GM12872 (cell line): ENCODE measurements around the gene NAXE.
A peak's percentile ranks its signal among the peaks of the same experiment; 100 is the strongest.

Experiments used
- TF ChIP-seq, protein P1 (sequence below): IDR thresholded peaks from 3 replicates; pipeline ENCODE4 v1.5.1; 2011; ENCODE audit warnings: low read depth, mild to moderate bottlenecking, low read length, moderate library complexity; ENCODE audit not compliant: insufficient read depth

Gene NAXE

DNA sequence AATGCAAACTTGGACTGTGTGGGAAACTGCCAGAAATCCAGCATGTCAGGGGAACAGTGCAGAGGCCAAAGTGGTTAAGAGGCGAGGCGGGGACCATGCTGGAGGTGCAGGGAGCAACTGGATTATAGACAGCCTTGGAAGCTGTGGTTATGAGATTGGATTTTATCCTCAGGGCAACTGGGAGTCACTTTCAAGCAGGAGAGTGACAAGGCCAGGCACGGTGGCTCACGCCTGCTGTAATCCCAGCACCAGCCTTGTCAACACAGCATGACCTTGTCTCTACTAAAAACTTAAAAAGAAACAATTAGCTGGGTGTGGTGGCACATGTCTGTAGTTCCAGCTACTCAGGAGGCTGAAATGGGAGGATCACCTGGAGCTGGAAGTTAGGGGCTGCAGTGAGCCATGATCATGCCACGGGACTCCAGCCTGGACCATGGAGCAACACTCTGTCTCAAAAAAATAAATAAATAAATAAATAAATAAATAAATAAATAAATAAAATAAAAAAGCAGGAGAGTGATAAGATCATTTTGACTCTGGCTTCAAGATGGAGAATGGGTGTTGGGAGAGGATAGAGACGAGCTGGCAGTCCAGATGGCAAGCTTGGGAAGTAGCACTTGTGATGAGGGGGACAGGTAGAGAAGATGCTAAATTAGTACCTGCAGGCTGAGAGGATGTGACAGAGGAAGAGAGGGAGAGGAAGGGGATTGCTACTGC, 31.2 kb downstream of the NAXE start:
- TF ChIP-seq, protein P1, sequence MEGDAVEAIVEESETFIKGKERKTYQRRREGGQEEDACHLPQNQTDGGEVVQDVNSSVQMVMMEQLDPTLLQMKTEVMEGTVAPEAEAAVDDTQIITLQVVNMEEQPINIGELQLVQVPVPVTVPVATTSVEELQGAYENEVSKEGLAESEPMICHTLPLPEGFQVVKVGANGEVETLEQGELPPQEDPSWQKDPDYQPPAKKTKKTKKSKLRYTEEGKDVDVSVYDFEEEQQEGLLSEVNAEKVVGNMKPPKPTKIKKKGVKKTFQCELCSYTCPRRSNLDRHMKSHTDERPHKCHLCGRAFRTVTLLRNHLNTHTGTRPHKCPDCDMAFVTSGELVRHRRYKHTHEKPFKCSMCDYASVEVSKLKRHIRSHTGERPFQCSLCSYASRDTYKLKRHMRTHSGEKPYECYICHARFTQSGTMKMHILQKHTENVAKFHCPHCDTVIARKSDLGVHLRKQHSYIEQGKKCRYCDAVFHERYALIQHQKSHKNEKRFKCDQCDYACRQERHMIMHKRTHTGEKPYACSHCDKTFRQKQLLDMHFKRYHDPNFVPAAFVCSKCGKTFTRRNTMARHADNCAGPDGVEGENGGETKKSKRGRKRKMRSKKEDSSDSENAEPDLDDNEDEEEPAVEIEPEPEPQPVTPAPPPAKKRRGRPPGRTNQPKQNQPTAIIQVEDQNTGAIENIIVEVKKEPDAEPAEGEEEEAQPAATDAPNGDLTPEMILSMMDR: no peak

DNA sequence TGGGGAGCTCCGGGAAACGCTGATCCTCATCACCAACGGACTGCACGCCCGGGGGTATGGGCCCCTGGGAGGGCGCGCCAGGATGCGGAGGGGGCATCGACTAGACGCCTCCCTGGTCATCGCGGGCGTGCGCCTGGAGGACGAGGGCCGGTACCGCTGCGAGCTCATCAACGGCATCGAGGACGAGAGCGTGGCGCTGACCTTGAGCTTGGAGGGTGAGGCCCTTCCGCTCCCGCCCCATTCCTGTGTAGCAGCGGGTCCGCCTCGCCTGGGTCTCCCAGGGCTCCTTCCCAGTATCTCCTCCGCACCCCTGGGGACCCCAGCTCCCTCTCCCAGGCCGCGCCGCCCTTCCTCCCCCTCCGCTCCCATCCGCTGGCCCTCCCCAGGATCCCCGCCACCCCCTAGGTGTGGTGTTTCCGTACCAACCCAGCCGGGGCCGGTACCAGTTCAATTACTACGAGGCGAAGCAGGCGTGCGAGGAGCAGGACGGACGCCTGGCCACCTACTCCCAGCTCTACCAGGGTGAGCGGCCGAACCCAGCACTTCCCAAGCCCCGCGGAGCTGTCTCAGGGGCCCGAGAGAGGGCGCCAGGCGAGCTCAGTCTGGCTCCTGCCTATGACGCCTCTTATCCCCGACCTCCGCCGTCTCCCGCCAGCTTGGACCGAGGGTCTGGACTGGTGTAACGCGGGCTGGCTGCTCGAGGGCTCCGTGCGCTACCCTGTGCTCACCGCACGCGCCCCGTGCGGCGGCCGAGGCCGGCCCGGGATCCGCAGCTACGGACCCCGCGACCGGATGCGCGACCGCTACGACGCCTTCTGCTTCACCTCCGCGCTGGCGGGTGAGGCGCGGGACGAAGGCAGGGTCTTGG, 32.6 kb downstream of the NAXE start:
- TF ChIP-seq, protein P1: peak; percentile 49; the same call in 2 of the 3 replicates

DNA sequence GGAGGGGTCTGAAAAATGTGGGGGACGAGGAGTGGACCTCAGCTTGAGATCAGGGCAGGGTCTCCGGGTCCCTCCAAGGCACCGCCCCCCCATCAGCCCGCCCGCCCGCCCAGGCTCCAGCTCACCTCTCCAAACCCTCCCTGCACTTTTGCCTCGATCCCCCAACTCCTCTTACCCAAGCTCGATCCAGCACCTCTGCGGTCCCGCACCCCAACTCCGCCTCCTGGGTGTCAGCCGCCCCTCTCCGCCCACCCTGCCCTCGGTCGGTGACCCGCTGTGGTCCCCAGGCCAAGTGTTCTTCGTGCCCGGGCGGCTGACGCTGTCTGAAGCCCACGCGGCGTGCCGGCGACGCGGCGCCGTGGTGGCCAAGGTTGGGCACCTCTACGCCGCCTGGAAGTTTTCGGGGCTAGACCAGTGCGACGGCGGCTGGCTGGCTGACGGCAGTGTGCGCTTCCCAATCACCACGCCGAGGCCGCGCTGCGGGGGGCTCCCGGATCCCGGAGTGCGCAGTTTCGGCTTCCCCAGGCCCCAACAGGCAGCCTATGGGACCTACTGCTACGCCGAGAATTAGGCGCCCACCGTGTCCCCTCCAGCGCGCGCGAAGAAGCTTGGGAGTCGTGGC, 33.3 kb downstream of the NAXE start:
- TF ChIP-seq, protein P1: no peak

DNA sequence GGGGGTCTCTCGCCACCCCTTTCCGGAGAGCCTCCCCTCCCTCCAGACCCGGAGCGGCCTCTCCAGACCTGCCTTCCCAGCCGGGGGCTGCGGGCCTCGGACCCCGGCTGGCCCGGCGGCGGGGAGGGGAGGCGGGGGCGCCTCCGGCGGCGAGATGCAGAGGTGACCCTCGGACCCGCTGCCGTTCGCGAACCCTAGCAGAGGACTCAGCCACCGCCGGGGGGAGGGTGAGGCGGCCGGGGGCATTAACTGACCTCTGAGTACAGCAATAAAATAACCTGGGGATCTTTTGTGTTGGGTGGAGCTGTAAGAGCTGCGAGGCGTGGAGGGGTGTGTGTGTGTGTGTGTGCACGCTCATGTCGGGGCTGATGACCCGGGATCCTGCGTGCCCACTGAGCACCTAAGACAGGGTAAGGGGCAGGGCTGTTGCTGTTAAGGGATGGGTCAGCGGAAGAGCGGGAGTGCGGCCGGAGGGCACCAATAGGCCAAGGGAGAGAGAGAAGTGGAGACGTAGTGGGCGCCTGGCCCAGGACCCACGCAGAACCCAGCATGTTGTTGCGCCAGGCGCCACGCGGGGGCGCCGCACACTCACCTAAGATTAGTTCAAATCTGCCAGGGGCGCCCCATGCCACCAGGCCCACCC, 34.0 kb downstream of the NAXE start:
- TF ChIP-seq, protein P1: peak; percentile 89

DNA sequence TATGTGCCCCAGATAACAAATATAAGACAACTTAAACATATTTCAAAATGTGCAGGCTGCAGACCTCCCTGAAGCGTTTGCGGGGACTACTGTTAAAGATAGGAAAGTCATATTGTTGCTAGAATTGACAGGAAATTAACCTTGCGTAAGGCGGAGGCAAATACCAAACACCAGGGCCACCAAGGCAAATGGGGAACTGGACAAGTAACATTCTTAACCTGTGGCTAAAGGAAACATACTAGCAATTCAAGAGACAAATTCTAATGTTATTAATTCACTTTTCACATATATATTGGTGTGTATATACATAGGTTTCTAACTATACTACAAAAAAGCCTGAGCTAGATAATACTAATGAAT, 34.5 kb downstream of the NAXE start:
- TF ChIP-seq, protein P1: no peak

DNA sequence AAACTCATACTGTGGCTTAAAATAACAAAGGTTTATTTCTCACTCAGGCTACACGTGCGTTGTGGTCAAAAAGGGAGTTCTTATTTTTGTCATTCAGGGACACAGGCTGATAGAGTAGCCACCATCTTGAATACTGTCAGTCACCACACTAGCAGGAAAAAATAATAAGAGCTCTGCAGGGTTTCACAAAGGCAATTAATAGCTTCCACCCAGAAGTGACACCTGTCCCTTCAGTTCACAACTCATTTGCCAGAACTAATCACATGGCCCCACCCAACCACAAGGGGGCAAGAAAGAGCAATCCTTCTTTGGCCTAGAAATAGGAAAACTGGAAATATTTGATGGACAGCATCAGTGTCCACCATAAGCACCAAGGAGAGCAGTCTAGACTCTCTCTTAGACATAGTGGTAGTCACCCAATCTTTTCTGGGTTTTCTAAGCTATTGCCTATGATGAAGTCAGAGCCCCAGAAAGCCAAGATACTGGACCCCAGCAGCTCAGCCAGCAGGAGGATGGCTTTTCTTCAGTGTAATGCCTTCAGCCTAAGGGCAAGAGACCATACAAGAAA, 35.8 kb downstream of the NAXE start:
- TF ChIP-seq, protein P1: peak; percentile 82
